HG03280 (cell line): Measurements from ENCODE around the gene KLLN.
"Not testable (repeated sequence)": the region's sequence is repeated elsewhere in the genome, so short reads cannot be mapped to it uniquely, and the experiment has no call there.

ENCODE experiments used
- ATAC-seq: cut with Tn5 transposase; IDR thresholded peaks from one replicate; pipeline ENCODE4 v1.9.1; 2021; ENCODE audit warnings: mild to moderate bottlenecking, moderate library complexity; ENCODE audit not compliant: unreplicated experiment

KLLN gene

DNA sequence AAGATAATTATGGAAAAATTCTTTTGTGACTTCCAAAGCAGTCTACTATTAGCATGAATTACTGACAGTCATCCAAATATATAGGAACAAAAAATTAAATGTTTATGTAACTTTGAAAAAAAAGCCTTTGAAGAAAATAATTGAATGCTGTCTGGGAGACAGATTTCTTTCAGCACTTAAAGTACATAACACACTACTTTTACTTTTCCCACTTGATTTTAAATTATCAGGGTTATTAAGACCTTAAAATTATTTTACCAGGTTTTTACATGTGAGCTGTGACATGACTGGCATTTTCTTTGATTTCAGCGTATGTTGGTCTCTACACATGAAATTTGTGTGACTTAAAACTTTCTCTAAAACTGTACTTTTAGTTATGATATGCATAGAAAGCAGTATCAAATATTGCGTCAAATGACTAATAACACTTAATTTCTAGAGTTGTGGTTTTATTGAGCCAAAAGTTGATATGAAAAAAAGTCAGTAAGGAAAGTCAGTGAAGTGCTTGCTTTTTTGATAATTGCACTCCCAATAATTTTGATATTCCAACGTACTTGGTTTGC, 3.2 kb upstream of the KLLN start:
- ATAC-seq, result no peak

DNA sequence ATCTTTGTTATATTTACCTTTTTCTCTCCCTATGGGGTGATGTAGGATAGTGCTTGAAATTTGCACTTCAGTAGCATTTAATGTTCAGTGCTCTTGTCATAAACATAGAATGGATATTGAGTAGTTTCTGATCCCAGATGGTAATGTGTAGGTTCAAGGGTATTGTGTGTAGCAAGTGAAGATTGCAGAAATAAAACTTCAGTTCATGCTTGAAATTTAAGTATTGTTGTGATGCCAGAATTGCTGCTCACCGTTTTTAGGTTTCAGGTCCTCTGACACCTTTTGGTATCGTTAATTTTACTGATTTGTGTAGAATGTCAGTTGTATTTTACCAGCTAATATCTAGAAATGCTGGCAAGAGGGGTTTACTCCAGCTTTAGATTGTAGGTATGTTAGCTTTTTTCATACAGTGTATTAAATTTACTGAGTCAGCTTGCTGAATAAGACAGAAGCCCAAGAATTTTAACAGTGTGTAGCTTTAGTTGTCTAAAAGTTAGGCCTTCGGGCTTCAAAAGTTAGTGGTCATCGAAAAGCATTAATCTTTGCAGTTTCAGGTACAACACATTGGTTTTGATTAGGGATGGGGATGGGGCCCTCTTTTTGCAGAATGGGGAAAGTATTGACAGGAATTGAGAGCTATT, 2.0 kb upstream of the KLLN start:
- no peak for ATAC-seq

DNA sequence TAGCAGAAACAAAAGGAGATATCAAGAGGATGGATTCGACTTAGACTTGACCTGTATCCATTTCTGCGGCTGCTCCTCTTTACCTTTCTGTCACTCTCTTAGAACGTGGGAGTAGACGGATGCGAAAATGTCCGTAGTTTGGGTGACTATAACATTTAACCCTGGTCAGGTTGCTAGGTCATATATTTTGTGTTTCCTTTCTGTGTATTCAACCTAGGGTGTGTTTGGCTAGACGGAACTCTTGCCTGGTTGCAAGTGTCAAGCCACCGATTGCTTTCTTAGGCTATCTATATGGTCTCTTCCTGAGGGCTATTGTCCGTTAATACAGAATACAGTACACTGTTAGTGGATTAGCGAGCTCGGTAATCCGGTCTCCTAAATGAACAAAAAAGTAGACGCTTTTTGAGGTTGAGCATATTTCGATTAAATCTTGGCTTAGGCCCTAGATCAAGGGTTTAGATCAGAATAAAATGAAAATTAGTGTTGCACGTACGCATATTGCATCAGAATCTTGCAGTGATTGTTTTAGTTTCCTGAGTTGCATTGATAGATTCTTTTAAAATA, 1.2 kb upstream of the KLLN start:
- no peak for ATAC-seq

DNA sequence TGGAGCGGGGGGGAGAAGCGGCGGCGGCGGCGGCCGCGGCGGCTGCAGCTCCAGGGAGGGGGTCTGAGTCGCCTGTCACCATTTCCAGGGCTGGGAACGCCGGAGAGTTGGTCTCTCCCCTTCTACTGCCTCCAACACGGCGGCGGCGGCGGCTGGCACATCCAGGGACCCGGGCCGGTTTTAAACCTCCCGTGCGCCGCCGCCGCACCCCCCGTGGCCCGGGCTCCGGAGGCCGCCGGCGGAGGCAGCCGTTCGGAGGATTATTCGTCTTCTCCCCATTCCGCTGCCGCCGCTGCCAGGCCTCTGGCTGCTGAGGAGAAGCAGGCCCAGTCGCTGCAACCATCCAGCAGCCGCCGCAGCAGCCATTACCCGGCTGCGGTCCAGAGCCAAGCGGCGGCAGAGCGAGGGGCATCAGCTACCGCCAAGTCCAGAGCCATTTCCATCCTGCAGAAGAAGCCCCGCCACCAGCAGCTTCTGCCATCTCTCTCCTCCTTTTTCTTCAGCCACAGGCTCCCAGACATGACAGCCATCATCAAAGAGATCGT, 690 bp upstream of the KLLN start:
- not testable (repeated sequence) for ATAC-seq

DNA sequence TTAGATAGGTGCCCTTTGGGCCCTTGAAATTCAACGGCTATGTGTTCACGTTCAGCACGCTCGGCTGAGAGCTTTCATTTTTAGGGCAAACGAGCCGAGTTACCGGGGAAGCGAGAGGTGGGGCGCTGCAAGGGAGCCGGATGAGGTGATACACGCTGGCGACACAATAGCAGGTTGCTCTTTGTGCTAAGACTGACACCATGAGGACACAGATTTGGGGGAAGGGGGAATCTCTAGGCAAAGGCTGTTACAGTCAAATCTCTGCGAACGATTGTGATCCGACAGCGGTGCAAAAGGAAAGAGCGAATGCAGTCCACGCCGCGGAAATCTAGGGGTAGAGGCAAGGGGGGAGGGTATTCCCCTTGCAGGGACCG, 667 bp downstream of the KLLN start:
- peak; percentile 15 for ATAC-seq

GRCh38 chr10:87861953-87862678, 1.2 kb downstream of the KLLN start:
- peak; percentile 60 for ATAC-seq

GRCh38 chr10:87861566-87861952, 1.8 kb downstream of the KLLN start:
- ATAC-seq, result peak; percentile 12

GRCh38 chr10:87860816-87861403, 2.4 kb downstream of the KLLN start:
- ATAC-seq, result no peak

- no peak for ATAC-seq
Observed at GRCh38 chr10:87860156-87860795, 3.1 kb downstream of the KLLN start.

DNA sequence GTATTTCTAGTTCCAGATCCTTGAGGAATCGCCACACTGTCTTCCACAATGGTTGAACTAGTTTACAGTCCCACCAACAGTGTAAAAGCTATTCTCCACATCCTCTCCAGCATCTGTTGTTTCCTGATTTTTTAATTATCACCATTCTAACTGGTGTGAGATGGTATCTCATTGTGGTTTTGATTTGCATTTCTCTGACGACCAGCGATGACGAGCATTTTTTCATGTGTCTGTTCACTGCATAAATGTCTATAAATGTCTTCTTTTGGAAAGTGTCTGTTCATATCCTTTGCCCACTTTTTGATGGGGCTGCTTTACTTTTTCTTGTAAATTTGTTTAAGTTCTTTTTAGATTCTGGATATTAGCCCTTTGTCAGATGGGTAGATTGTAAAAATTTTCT, 7.7 kb downstream of the KLLN start:
- ATAC-seq, result not testable (repeated sequence)

DNA sequence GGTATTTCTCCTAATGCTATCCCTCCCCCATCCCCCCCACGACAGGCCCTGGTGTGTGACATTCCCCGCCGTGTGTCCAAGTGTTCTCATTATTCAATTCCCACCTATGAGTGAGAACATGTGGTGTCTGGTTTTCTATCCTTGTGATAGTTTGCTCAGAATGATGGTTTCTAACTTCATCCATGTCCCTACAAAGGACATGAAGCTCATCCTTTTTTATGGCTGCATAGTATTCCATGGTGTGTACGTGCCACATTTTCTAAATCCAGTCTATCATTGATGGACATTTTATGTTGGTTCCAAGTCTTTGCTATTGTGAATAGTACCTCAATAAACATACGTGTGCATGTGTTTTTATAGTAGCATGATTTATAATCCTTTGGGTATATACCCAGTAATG, 8.1 kb downstream of the KLLN start:
- ATAC-seq, result not testable (repeated sequence)

- ATAC-seq, result no peak
Observed at GRCh38 chr10:87852089-87852488, 11.2 kb downstream of the KLLN start.

GRCh38 chr10:87850742-87851205, 12.6 kb downstream of the KLLN start:
- ATAC-seq, result no peak

- ATAC-seq, result no peak
Observed at GRCh38 chr10:87849001-87849400, 14.3 kb downstream of the KLLN start.

DNA sequence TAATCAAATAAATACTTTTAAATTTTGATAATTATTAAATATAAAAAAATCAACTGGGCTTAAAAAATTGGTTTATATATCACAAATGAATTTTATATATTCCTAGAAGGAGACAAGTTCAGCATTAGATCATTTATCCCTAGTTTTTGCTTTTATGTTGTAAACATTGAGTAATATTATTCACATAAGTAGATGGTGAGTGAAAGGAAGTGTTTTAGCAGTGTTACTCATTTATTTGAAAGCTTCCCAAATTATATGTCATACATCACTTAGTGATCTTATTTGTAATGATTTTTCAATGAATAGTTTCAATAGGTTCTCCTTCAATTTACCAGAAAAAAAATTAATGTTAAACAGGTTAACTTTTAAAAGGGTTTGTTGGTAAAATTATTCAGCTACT, 15.8 kb downstream of the KLLN start:
- ATAC-seq, result no peak

GRCh38 chr10:87846711-87847110, 16.6 kb downstream of the KLLN start:
- not testable (repeated sequence) for ATAC-seq

DNA sequence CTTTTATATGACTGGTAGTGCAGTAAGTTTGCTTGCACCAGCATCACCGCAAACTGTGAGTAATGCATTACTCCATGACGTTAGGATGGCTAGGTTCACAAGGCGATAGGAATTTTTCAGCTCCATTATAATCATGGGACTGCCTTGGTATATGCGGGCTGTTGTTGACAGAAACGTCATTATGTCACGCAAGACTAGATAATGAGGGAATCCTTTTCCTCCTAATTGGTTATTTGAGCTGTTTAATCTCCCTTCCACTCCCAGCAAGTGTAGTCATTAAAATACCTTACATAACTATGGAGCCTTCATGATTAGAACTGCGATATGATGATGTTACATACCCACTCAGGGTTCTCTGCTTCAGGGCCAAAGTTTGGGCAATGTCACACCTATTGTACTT, 17.3 kb downstream of the KLLN start:
- no peak for ATAC-seq

DNA sequence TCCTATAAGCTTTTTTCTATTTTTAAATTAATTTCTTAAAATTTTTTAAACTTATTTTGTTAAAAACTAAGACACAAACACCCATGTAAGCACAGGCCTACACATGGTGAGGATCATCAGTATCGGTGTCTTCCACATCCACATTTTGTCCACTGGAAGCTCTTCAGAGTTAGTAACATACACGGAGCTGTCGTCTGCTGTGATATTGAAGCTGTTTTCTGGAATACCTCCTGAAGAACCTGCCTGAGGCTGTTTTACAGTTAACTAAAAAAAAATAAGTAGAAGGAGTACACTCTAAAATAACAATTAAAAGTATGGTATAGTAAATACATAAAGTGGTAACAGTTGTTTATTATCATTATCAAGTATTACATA, 17.7 kb downstream of the KLLN start:
- ATAC-seq, result no peak

DNA sequence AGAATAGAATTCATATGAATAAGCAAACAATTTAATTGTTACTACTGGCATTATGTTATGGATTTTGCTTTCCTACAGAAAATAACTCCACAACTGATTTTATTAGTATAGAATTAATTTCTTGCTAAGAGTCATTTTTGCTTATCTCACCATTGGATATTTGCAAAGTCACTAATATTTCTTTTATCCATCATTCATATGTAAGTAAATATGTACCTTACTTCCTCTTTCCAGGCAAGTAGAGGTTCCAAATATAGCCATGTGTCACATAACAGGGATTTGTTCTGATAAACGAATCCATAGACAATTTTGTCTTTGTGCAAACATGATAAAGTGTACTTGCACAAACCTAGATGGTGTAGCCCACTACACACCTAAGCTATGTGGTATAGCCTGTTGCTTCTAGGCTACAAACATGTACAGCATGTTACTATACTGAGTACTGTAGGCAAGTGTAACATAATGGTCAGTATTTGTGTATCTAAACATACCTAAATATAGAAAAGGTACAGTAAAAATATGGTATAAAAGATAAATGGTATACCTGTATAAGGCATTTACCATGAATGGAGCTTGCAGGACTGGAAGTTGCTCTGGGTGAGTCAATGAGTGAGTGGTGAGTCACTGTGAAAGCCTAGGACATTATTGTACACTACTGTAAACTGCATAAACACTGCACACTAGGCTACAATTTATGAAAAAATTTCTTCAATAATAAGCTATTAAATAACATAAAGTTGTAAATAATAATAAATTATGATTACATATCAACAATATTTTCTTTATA, 18.3 kb downstream of the KLLN start:
- no peak for ATAC-seq

DNA sequence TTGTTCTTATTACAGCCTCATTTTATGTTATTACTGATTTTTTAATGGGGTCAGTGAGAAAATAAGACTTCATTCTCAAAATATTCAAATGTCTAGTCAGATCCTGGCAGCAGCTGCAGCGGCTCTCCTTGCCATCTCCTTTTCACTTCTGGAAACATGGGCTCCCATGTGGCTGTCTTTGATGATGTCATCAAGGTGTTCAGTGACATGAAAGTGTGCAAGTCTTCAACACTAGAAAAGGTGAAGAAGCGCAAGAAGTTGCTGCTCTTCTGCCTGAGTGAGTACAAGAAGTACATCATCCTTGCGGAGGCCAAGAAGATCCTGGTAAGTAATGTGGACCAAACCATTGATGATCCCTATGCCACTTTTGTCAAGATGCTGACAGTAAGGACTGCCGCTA, 19.6 kb downstream of the KLLN start:
- ATAC-seq, result no peak
